Myocyte (in vitro differentiated cells): ENCODE measurements around the gene CRIP2. TPM values are rescaled to one million over a fixed set of nuclear protein-coding genes. Genes with fewer than 3 reads are reported as not detected.

Experiments used
- DNase-seq: peaks from one replicate; pipeline ENCODE4 v3.0.0-alpha.2; 2012; ENCODE audit warnings: low read depth
- total RNA-seq: library from RNA; depleted of rRNA; stranded (reverse); fragments of >200 nt; gene quantifications from 2 replicates; pipeline ENCODE4 v1.2.3, GENCODE V29; 2014

CRIP2 gene
- total RNA-seq, 1 donor from 2014 or later, result 586 TPM

GRCh38 chr14:105497671-105498429 is 23.2 kb downstream of the CRIP2 start:
- no peak for DNase-seq

GRCh38 chr14:105498430-105499255 is 24.0 kb downstream of the CRIP2 start:
- no peak for DNase-seq

GRCh38 chr14:105499256-105500035 is 24.8 kb downstream of the CRIP2 start:
- DNase-seq, result no peak

GRCh38 chr14:105500036-105500725 is 25.6 kb downstream of the CRIP2 start:
- DNase-seq, result no peak

GRCh38 chr14:105500726-105501101 is 26.1 kb downstream of the CRIP2 start:
- no peak for DNase-seq

- no peak for DNase-seq
These were observed 27.1 kb downstream of the CRIP2 start for GRCh38 chr14:105501504-105502291.

- no peak for DNase-seq
These were observed 28.1 kb downstream of the CRIP2 start for GRCh38 chr14:105502446-105503295.

GRCh38 chr14:105503296-105503640 is 28.6 kb downstream of the CRIP2 start:
- DNase-seq, result no peak

- no peak for DNase-seq
These were observed 29.5 kb downstream of the CRIP2 start for GRCh38 chr14:105503935-105504692.

GRCh38 chr14:105505101-105505500 is 30.5 kb downstream of the CRIP2 start:
- DNase-seq, result no peak

- DNase-seq, result no peak
These were observed 32.6 kb downstream of the CRIP2 start for GRCh38 chr14:105507247-105507646.

- DNase-seq, result no peak
These were observed 33.4 kb downstream of the CRIP2 start for GRCh38 chr14:105508069-105508468.

- DNase-seq, result no peak
These were observed 34.0 kb downstream of the CRIP2 start for GRCh38 chr14:105508601-105509000.

GRCh38 chr14:105517096-105517495 is 42.5 kb downstream of the CRIP2 start:
- no peak for DNase-seq

- DNase-seq, result no peak
These were observed 45.5 kb downstream of the CRIP2 start for GRCh38 chr14:105519946-105520698.

GRCh38 chr14:105525326-105525725 is 50.7 kb downstream of the CRIP2 start:
- DNase-seq, result no peak

GRCh38 chr14:105525861-105526775 is 51.5 kb downstream of the CRIP2 start, which contains the start of gene TMEM121:
TSS of gene TMEM121 (plus strand) at chr14:105526583. CDS start at chr14:105528835, 2,252 bp downstream.
- DNase-seq, result peak; percentile 11
